Activated T-helper 1 cell treated with anti-CD3 and anti-CD28 coated beads, Interleukin-12 subunit alpha, Interleukin-12 subunit beta, Interleukin-2, Interleukin-4 antibody, amounts not matched to agents 30 ng/mL and 10 ng/mL and 1 ng/mL, durations not matched to agents 14 hours and 24 hours and 36 hours (primary cell): Measurements from ENCODE around the gene IPO4. TPM values are rescaled to one million over a fixed set of nuclear protein-coding genes. Genes with fewer than 3 reads are reported as not detected.
"Not testable (repeated sequence)": the region's sequence is repeated elsewhere in the genome, so short reads cannot be mapped to it uniquely, and the experiment has no call there.

Experiments used
- DNase-seq: peaks from one replicate; pipeline ENCODE4 v3.0.0; 2021; ENCODE audit warnings: low spot score
- H3K27ac Mint-ChIP-seq: one replicate; pipeline ENCODE4 v1.8.0; 2021; ENCODE audit warnings: mild to moderate bottlenecking, mixed read lengths
- H3K27me3 Mint-ChIP-seq: one replicate; pipeline ENCODE4 v1.8.0; 2022; ENCODE audit warnings: mild to moderate bottlenecking, moderate library complexity, mixed read lengths; ENCODE audit not compliant: insufficient read depth
- H3K36me3 Mint-ChIP-seq: one replicate; pipeline ENCODE4 v1.8.0; 2021; ENCODE audit warnings: low read depth, mixed read lengths
- H3K4me1 Mint-ChIP-seq: one replicate; pipeline ENCODE4 v1.8.0; 2021; ENCODE audit warnings: low read depth, mixed read lengths
- H3K4me3 Mint-ChIP-seq: one replicate; pipeline ENCODE4 v1.8.0; 2021; ENCODE audit warnings: mild to moderate bottlenecking, moderate library complexity, mixed read lengths
- H3K9me3 Mint-ChIP-seq: one replicate; pipeline ENCODE4 v1.8.0; 2021; ENCODE audit warnings: mixed read lengths
- intact Hi-C: fragments of 100-400 bp; cut with micrococcal nuclease; formaldehyde crosslinking; loops from one replicate; pipeline ENCODE4 v1.15.1; 2024
- total RNA-seq: library from RNA; stranded (reverse); gene quantifications from 2 replicates; pipeline ENCODE4 v1.2.3, GENCODE V29; 2022

The IPO4 gene
- total RNA-seq, 1 donor from 2014 or later, result 106 TPM

- no peak for DNase-seq
- intact Hi-C loops, result loop anchor here (1.0 to 10.0 kb wide), 12 partner anchors 11 to 1137 kb away; partner anchors contain the start of genes ACIN1, C14orf119, IPO4 and IRF9
- H3K36me3 Mint-ChIP-seq, result peaks cover 29% of the 10 kb centered on the region
- peaks cover 57% of the 10 kb centered on the region for H3K4me1 Mint-ChIP-seq
- H3K4me3 Mint-ChIP-seq, result peak overlapping the region; percentile 93
- no peaks in the 10 kb centered on the region for H3K27me3 Mint-ChIP-seq
- no peaks in the 10 kb centered on the region for H3K9me3 Mint-ChIP-seq
- peak overlapping the region; percentile 91 for H3K27ac Mint-ChIP-seq
Observed at GRCh38 chr14:24231263-24232120, 42.9 kb upstream of the IPO4 start.

GRCh38 chr14:24228902-24229301 lies 40.3 kb upstream of the IPO4 start:
- Mint-ChIP-seq H3K27ac (no peak overlapping the region), H3K27me3 (no peaks in the 10 kb centered on the region), H3K9me3 (no peaks in the 10 kb centered on the region), H3K4me1 (peaks cover 44% of the 10 kb centered on the region), H3K4me3 (no peak overlapping the region), H3K36me3 (peaks cover 13% of the 10 kb centered on the region)
- no peak for DNase-seq
- intact Hi-C loops, result no loop called here

GRCh38 chr14:24226473-24226872 lies 37.9 kb upstream of the IPO4 start:
- no peak for DNase-seq
- Mint-ChIP-seq H3K27ac (no peak overlapping the region), H3K4me3 (no peak overlapping the region), H3K36me3 (peaks cover 11% of the 10 kb centered on the region), H3K27me3 (no peaks in the 10 kb centered on the region), H3K4me1 (peaks cover 32% of the 10 kb centered on the region), H3K9me3 (no peaks in the 10 kb centered on the region)
- intact Hi-C loops, result no loop called here

- intact Hi-C loops, result no loop called here
- peaks cover 10% of the 10 kb centered on the region for H3K36me3 Mint-ChIP-seq
- peaks cover 25% of the 10 kb centered on the region for H3K4me1 Mint-ChIP-seq
- no peak for DNase-seq
- no peaks in the 10 kb centered on the region for H3K27me3 Mint-ChIP-seq
- H3K27ac Mint-ChIP-seq, result no peak overlapping the region
- no peak overlapping the region for H3K4me3 Mint-ChIP-seq
- no peaks in the 10 kb centered on the region for H3K9me3 Mint-ChIP-seq
Observed at GRCh38 chr14:24224618-24225071, 36.0 kb upstream of the IPO4 start.

GRCh38 chr14:24222987-24223386 lies 34.4 kb upstream of the IPO4 start:
- DNase-seq, H3K27ac Mint-ChIP-seq: not testable (repeated sequence)

GRCh38 chr14:24219521-24219920 lies 30.9 kb upstream of the IPO4 start:
- Mint-ChIP-seq H3K27me3 (no peaks in the 10 kb centered on the region), H3K4me1 (peaks cover 22% of the 10 kb centered on the region), H3K36me3 (peaks cover 15% of the 10 kb centered on the region), H3K9me3 (no peaks in the 10 kb centered on the region), H3K27ac (no peak overlapping the region), H3K4me3 (no peak overlapping the region)
- intact Hi-C loops, result no loop called here
- DNase-seq, result no peak

More at GRCh38 chr14:24222987-24223386, 34.4 kb upstream of the IPO4 start:
- Mint-ChIP-seq H3K36me3 (peaks cover 11% of the 10 kb centered on the region), H3K4me1 (peaks cover 21% of the 10 kb centered on the region)
- H3K4me3 Mint-ChIP-seq, H3K27me3 Mint-ChIP-seq, H3K9me3 Mint-ChIP-seq, intact Hi-C loops: not testable (repeated sequence)

GRCh38 chr14:24219080-24219479 lies 30.5 kb upstream of the IPO4 start:
- H3K9me3 Mint-ChIP-seq, result no peaks in the 10 kb centered on the region
- no peaks in the 10 kb centered on the region for H3K27me3 Mint-ChIP-seq
- H3K4me1 Mint-ChIP-seq, result peaks cover 24% of the 10 kb centered on the region
- H3K4me3 Mint-ChIP-seq, result no peak overlapping the region
- intact Hi-C loops, result no loop called here
- H3K36me3 Mint-ChIP-seq, result peaks cover 16% of the 10 kb centered on the region
- no peak for DNase-seq
- no peak overlapping the region for H3K27ac Mint-ChIP-seq

GRCh38 chr14:24216876-24217275 lies 28.3 kb upstream of the IPO4 start:
- Mint-ChIP-seq H3K36me3 (peaks cover 22% of the 10 kb centered on the region), H3K4me1 (peaks cover 35% of the 10 kb centered on the region), H3K27ac (peak overlapping the region; percentile 96)
- not testable (repeated sequence) for DNase-seq, H3K9me3 Mint-ChIP-seq, H3K27me3 Mint-ChIP-seq, H3K4me3 Mint-ChIP-seq
- intact Hi-C loops, result loop anchor here (1.0 kb wide), 4 partner anchors 15 to 91 kb away; partner anchors contain the start of genes GMPR2, NEDD8 and TINF2

GRCh38 chr14:24216345-24216699 lies 27.7 kb upstream of the IPO4 start:
- Mint-ChIP-seq H3K36me3 (peaks cover 27% of the 10 kb centered on the region), H3K9me3 (no peaks in the 10 kb centered on the region), H3K4me1 (peaks cover 40% of the 10 kb centered on the region), H3K4me3 (peak overlapping the region; percentile 90), H3K27ac (peak overlapping the region; percentile 96), H3K27me3 (no peaks in the 10 kb centered on the region)
- DNase-seq, result no peak
- intact Hi-C loops, result loop anchor here (1.0 kb wide), 4 partner anchors 16 to 92 kb away; partner anchors contain the start of genes GMPR2, NEDD8 and TINF2

- Mint-ChIP-seq H3K4me1 (peaks cover 43% of the 10 kb centered on the region), H3K27ac (peak within 1 kb of the TSS; percentile 96), H3K36me3 (peaks cover 30% of the 10 kb centered on the region), H3K9me3 (no peaks in the 10 kb centered on the region), H3K4me3 (peak within 1 kb of the TSS; percentile 90), H3K27me3 (no peaks in the 10 kb centered on the region)
- peak; percentile 85 for DNase-seq
- intact Hi-C loops, result loop anchor here (1.0 kb wide), 4 partner anchors 17 to 93 kb away; partner anchors contain the start of genes GMPR2, NEDD8 and TINF2
Observed at GRCh38 chr14:24215495-24216344, 27.1 kb upstream of the IPO4 start, which contains the start of gene MDP1. Gene MDP1, minus strand, starts transcription at chr14:24216066. Its CDS starts 111 bp downstream, at chr14:24215955.

GRCh38 chr14:24213866-24214662 lies 25.4 kb upstream of the IPO4 start:
- peak overlapping the region; percentile 97 for H3K27ac Mint-ChIP-seq
- peak overlapping the region; percentile 90 for H3K4me3 Mint-ChIP-seq
- H3K9me3 Mint-ChIP-seq, result no peaks in the 10 kb centered on the region
- DNase-seq, result no peak
- intact Hi-C loops, result loop anchor here (1.0 kb wide), 8 partner anchors 19 to 228 kb away; partner anchors contain the start of genes DCAF11, EMC9, IPO4 and IRF9
- no peaks in the 10 kb centered on the region for H3K27me3 Mint-ChIP-seq
- peaks cover 50% of the 10 kb centered on the region for H3K4me1 Mint-ChIP-seq
- peaks cover 43% of the 10 kb centered on the region for H3K36me3 Mint-ChIP-seq
